Astrocyte (in vitro differentiated cells and primary cell): Measurements from ENCODE around the gene FBXL7. TPM values are rescaled to one million over a fixed set of nuclear protein-coding genes. Genes with fewer than 3 reads are reported as not detected.

Source experiments
- DNase-seq: peaks from one replicate; pipeline ENCODE4 v3.0.0-alpha.2; 2010; ENCODE audit warnings: low read depth
- FAIRE-seq: peaks from 2 replicates; lab custom pipeline; 2011; peaks lifted over from hg19 to GRCh38; lab: Jason Lieb, UNC
- H2AFZ ChIP-seq: 2 replicates; pipeline ENCODE4 v1.6.0; 2012; ENCODE audit warnings: low read depth, low read length, inconsistent platforms
- H3K27ac ChIP-seq: 2 replicates; pipeline ENCODE4 v1.5.1; 2011; ENCODE audit warnings: low read depth, low read length, inconsistent platforms
- H3K27me3 ChIP-seq: 2 replicates; pipeline ENCODE4 v1.6.0; 2011; ENCODE audit warnings: low read length, inconsistent platforms; ENCODE audit not compliant: insufficient read depth
- H3K36me3 ChIP-seq: 2 replicates; pipeline ENCODE4 v1.5.1; 2011; ENCODE audit warnings: low read length, inconsistent platforms; ENCODE audit not compliant: insufficient read depth
- H3K4me1 ChIP-seq: 2 replicates; pipeline ENCODE4 v1.5.1; 2011; ENCODE audit warnings: low read length, inconsistent platforms; ENCODE audit not compliant: insufficient read depth
- H3K4me2 ChIP-seq: 2 replicates; pipeline ENCODE4 v1.6.0; 2012; ENCODE audit warnings: low read length, inconsistent platforms
- H3K4me3 ChIP-seq: 2 replicates; pipeline ENCODE4 v1.5.1; 2011; ENCODE audit warnings: low read depth, mild to moderate bottlenecking, low read length, inconsistent platforms; ENCODE audit not compliant: insufficient read depth
- H3K79me2 ChIP-seq: 2 replicates; pipeline ENCODE4 v1.6.0; 2012; ENCODE audit warnings: mild to moderate bottlenecking, low read length, inconsistent platforms; ENCODE audit not compliant: insufficient read depth
- H3K9ac ChIP-seq: 2 replicates; pipeline ENCODE4 v1.6.0; 2012; ENCODE audit warnings: mild to moderate bottlenecking, low read length, inconsistent platforms
- H3K9me3 ChIP-seq: 2 replicates; pipeline ENCODE4 v1.5.1; 2012; ENCODE audit warnings: low read depth, mild to moderate bottlenecking, low read length, inconsistent platforms; ENCODE audit not compliant: insufficient read depth
- H4K20me1 ChIP-seq: 2 replicates; pipeline ENCODE4 v1.6.0; 2012; ENCODE audit warnings: low read length, inconsistent platforms; ENCODE audit not compliant: insufficient read depth
- H3K27ac Mint-ChIP-seq: one replicate; pipeline ENCODE4 v1.8.0; 2021; ENCODE audit warnings: mild to moderate bottlenecking, mixed read lengths; ENCODE audit not compliant: unreplicated experiment
- H3K27me3 Mint-ChIP-seq: one replicate; pipeline ENCODE4 v1.8.0; 2021; ENCODE audit warnings: low read depth, mixed read lengths; ENCODE audit not compliant: unreplicated experiment
- H3K36me3 Mint-ChIP-seq: one replicate; pipeline ENCODE4 v1.8.0; 2021; ENCODE audit warnings: low read depth, mixed read lengths; ENCODE audit not compliant: unreplicated experiment
- H3K4me1 Mint-ChIP-seq: one replicate; pipeline ENCODE4 v1.8.0; 2021; ENCODE audit warnings: low read depth, mixed read lengths; ENCODE audit not compliant: unreplicated experiment
- H3K4me3 Mint-ChIP-seq: one replicate; pipeline ENCODE4 v1.8.0; 2021; ENCODE audit warnings: mild to moderate bottlenecking, moderate library complexity, mixed read lengths; ENCODE audit not compliant: unreplicated experiment
- H3K9me3 Mint-ChIP-seq: one replicate; pipeline ENCODE4 v1.8.0; 2021; ENCODE audit warnings: mild to moderate bottlenecking, mixed read lengths; ENCODE audit not compliant: unreplicated experiment
- CTCF ChIP-seq: IDR thresholded peaks from 2 replicates; pipeline ENCODE4 v1.5.1; 2011; ENCODE audit warnings: low read depth, mild to moderate bottlenecking, inconsistent platforms, low read length, moderate library complexity; ENCODE audit not compliant: insufficient read depth
- EZH2 ChIP-seq: IDR thresholded peaks from 2 replicates; pipeline ENCODE4 v1.6.1; 2012; ENCODE audit warnings: mild to moderate bottlenecking, low read length, inconsistent platforms; ENCODE audit not compliant: insufficient read depth
- total RNA-seq: library from RNA; stranded (reverse); gene quantifications from 2 replicates; pipeline ENCODE4 v1.2.1, GENCODE V29; 2021

The FBXL7 gene
- total RNA-seq, 1 donor from 2014 or later = 21.0 TPM

GRCh38 chr5:15598294-15598902, 98.4 kb downstream of the FBXL7 start:
- peaks cover 16% of the 10 kb centered on the region for H3K4me1 Mint-ChIP-seq

GRCh38 chr5:15600035-15600434, 100.1 kb downstream of the FBXL7 start:
- Histone ChIP-seq H3K27ac (no peak overlapping the region), H3K79me2 (peaks cover 3% of the 10 kb centered on the region), H3K36me3 (no peaks in the 10 kb centered on the region), H4K20me1 (peaks cover 51% of the 10 kb centered on the region), H2AFZ (no peak overlapping the region), H3K4me1 (no peaks in the 10 kb centered on the region), H3K4me3 (no peak overlapping the region), H3K4me2 (no peak overlapping the region), H3K9me3 (no peaks in the 10 kb centered on the region), H3K27me3 (no peaks in the 10 kb centered on the region), H3K9ac (no peak overlapping the region)
- no peak for TF ChIP-seq EZH2
- no peak for TF ChIP-seq CTCF
- H3K9me3 Mint-ChIP-seq = no peaks in the 10 kb centered on the region
- H3K36me3 Mint-ChIP-seq = peaks cover 18% of the 10 kb centered on the region
- no peak for FAIRE-seq
- DNase-seq = peak; percentile 86
- peak overlapping the region; percentile 54 for H3K4me3 Mint-ChIP-seq
- H3K27me3 Mint-ChIP-seq = no peaks in the 10 kb centered on the region
- H3K4me1 Mint-ChIP-seq = peaks cover 19% of the 10 kb centered on the region
- no peak overlapping the region for H3K27ac Mint-ChIP-seq

More at GRCh38 chr5:15598294-15598902, 98.4 kb downstream of the FBXL7 start:
- Histone ChIP-seq H3K9me3 (no peaks in the 10 kb centered on the region), H4K20me1 (peaks cover 51% of the 10 kb centered on the region), H3K4me2 (no peak overlapping the region), H3K9ac (no peak overlapping the region), H2AFZ (no peak overlapping the region), H3K4me1 (no peaks in the 10 kb centered on the region), H3K27ac (no peak overlapping the region), H3K27me3 (no peaks in the 10 kb centered on the region), H3K4me3 (no peak overlapping the region), H3K79me2 (peaks cover 3% of the 10 kb centered on the region), H3K36me3 (no peaks in the 10 kb centered on the region)
- no peaks in the 10 kb centered on the region for H3K27me3 Mint-ChIP-seq
- no peak for FAIRE-seq
- H3K9me3 Mint-ChIP-seq = no peaks in the 10 kb centered on the region
- H3K36me3 Mint-ChIP-seq = peaks cover 20% of the 10 kb centered on the region
- H3K4me3 Mint-ChIP-seq = no peak overlapping the region
- DNase-seq = no peak
- TF ChIP-seq EZH2 (no peak), CTCF (peak; percentile 58)
- no peak overlapping the region for H3K27ac Mint-ChIP-seq

GRCh38 chr5:15601274-15601673, 101.3 kb downstream of the FBXL7 start:
- Mint-ChIP-seq H3K4me3 (no peak overlapping the region), H3K9me3 (no peaks in the 10 kb centered on the region), H3K27me3 (no peaks in the 10 kb centered on the region), H3K27ac (no peak overlapping the region), H3K36me3 (peaks cover 11% of the 10 kb centered on the region), H3K4me1 (peaks cover 17% of the 10 kb centered on the region)
- no peak for DNase-seq
- Histone ChIP-seq H3K79me2 (peaks cover 3% of the 10 kb centered on the region), H4K20me1 (peaks cover 52% of the 10 kb centered on the region), H3K4me1 (no peaks in the 10 kb centered on the region), H3K27me3 (no peaks in the 10 kb centered on the region), H3K4me3 (no peak overlapping the region), H2AFZ (no peak overlapping the region), H3K27ac (no peak overlapping the region), H3K4me2 (no peak overlapping the region), H3K9ac (no peak overlapping the region), H3K9me3 (no peaks in the 10 kb centered on the region), H3K36me3 (no peaks in the 10 kb centered on the region)
- FAIRE-seq = no peak
- TF ChIP-seq EZH2 (no peak), CTCF (no peak)
